NAMALWA (cell line): ENCODE measurements around the gene SLC35E4.
"Not testable (repeated sequence)": the region's sequence is repeated elsewhere in the genome, so short reads cannot be mapped to it uniquely, and the experiment has no call there.

Experiments
- DNase-seq: peaks from one replicate; pipeline ENCODE4 v3.0.0-alpha.2; 2015; ENCODE audit warnings: low spot score

The SLC35E4 gene

GRCh38 chr22:30635273-30636225 is at the start of gene SLC35E4:
TSS of gene SLC35E4 (plus strand) at chr22:30635781. CDS start at chr22:30636451, 670 bp downstream.
- DNase-seq = peak; percentile 88

- DNase-seq = no peak
Observed at GRCh38 chr22:30586414-30586813, 49.2 kb upstream of the SLC35E4 start.

GRCh38 chr22:30591191-30591587 is 44.4 kb upstream of the SLC35E4 start:
- peak; percentile 43 for DNase-seq

GRCh38 chr22:30591588-30592359 is 43.8 kb upstream of the SLC35E4 start, which contains the start of gene PES1:
TSS of gene PES1 (minus strand) at chr22:30591910. CDS start at chr22:30591833, 77 bp downstream.
- DNase-seq = peak; percentile 99

- DNase-seq = not testable (repeated sequence)
Observed at GRCh38 chr22:30592360-30592713, 43.2 kb upstream of the SLC35E4 start.

- DNase-seq = no peak
Observed at GRCh38 chr22:30596199-30596598, 39.4 kb upstream of the SLC35E4 start.

- no peak for DNase-seq
Observed at GRCh38 chr22:30596886-30597285, 38.7 kb upstream of the SLC35E4 start.

- no peak for DNase-seq
Observed at GRCh38 chr22:30598986-30599385, 36.6 kb upstream of the SLC35E4 start.

GRCh38 chr22:30600921-30601320 is 34.7 kb upstream of the SLC35E4 start:
- no peak for DNase-seq

- DNase-seq = no peak
Observed at GRCh38 chr22:30601464-30601863, 34.1 kb upstream of the SLC35E4 start.

GRCh38 chr22:30602049-30602448 is 33.5 kb upstream of the SLC35E4 start:
- DNase-seq = peak; percentile 76

GRCh38 chr22:30603801-30604200 is 31.8 kb upstream of the SLC35E4 start:
- DNase-seq = no peak

- no peak for DNase-seq
Observed at GRCh38 chr22:30604723-30605122, 30.9 kb upstream of the SLC35E4 start.

GRCh38 chr22:30605449-30606110 is 30.0 kb upstream of the SLC35E4 start:
- peak; percentile 74 for DNase-seq

GRCh38 chr22:30606455-30607299 is 28.9 kb upstream of the SLC35E4 start, which contains the start of gene TCN2:
TSS of gene TCN2 (plus strand) at chr22:30607174. CDS start at chr22:30607332, 158 bp downstream.
- peak; percentile 51 for DNase-seq

- no peak for DNase-seq
Observed at GRCh38 chr22:30607300-30607930, 28.2 kb upstream of the SLC35E4 start.

GRCh38 chr22:30607939-30608338 is 27.6 kb upstream of the SLC35E4 start:
- DNase-seq = no peak

- peak; percentile 25 for DNase-seq
Observed at GRCh38 chr22:30609260-30610185, 26.1 kb upstream of the SLC35E4 start.

GRCh38 chr22:30610299-30610698 is 25.3 kb upstream of the SLC35E4 start:
- DNase-seq = no peak

GRCh38 chr22:30611197-30611596 is 24.4 kb upstream of the SLC35E4 start:
- DNase-seq = no peak
